WTC11 (cell line): ENCODE results near the gene NEK10. TPM values are rescaled to one million over a fixed set of nuclear protein-coding genes. Genes with fewer than 3 reads are reported as not detected.

ENCODE experiments used
- ATAC-seq: fragments of 200-7000 bp; cut with Tn5 transposase; 2 replicates; pipeline ENCODE4 v1.10.0; 2021; ENCODE audit warnings: mild to moderate bottlenecking, moderate library complexity
- CTCF ChIA-PET: fragments of 300-600 bp; sonication (Branson Sonifier 250); formaldehyde crosslinking; loops from one replicate; lab custom pipeline; 2021; ENCODE audit warnings: antibody characterized with exemption; lab: Charles Lee
- POLR2A ChIA-PET: fragments of 350-600 bp; sonication (Branson Sonifier 250); formaldehyde crosslinking; loops from one replicate; lab custom pipeline; 2021; ENCODE audit warnings: antibody characterized with exemption; lab: Charles Lee
- DNase-seq: peaks from one replicate; pipeline ENCODE4 v3.0.0; 2021; ENCODE audit warnings: low spot score
- H3K27ac Mint-ChIP-seq: 2 replicates; pipeline ENCODE4 v1.8.0; 2021; ENCODE audit warnings: mixed read lengths
- H3K27me3 Mint-ChIP-seq: 2 replicates; pipeline ENCODE4 v1.8.0; 2021; ENCODE audit warnings: low read depth, mild to moderate bottlenecking, moderate library complexity, mixed read lengths
- H3K36me3 Mint-ChIP-seq: 2 replicates; pipeline ENCODE4 v1.8.0; 2021; ENCODE audit warnings: mixed read lengths
- H3K4me1 Mint-ChIP-seq: 2 replicates; pipeline ENCODE4 v1.8.0; 2022; ENCODE audit warnings: mixed read lengths
- H3K4me3 Mint-ChIP-seq: 2 replicates; pipeline ENCODE4 v1.8.0; 2021; ENCODE audit warnings: mild to moderate bottlenecking, moderate library complexity, mixed read lengths
- H3K9me3 Mint-ChIP-seq: 2 replicates; pipeline ENCODE4 v1.8.0; 2021; ENCODE audit warnings: mixed read lengths
- ARID4B ChIP-seq: sonication (generic); formaldehyde crosslinking; IDR thresholded peaks from 2 replicates; pipeline ENCODE4 v1.8.0; 2023; ENCODE audit warnings: missing genetic modification reagents, mild to moderate bottlenecking, borderline replicate concordance
- ATF6 ChIP-seq: sonication (generic); formaldehyde crosslinking; IDR thresholded peaks from 2 replicates; pipeline ENCODE4 v1.8.1; 2023; ENCODE audit warnings: mild to moderate bottlenecking, missing genetic modification reagents
- CBFB ChIP-seq: sonication (generic); formaldehyde crosslinking; IDR thresholded peaks from 2 replicates; pipeline ENCODE4 v1.8.1; 2022; ENCODE audit warnings: mild to moderate bottlenecking, low read depth, missing genetic modification reagents
- E2F4 ChIP-seq: sonication (generic); formaldehyde crosslinking; IDR thresholded peaks from 2 replicates; pipeline ENCODE4 v1.8.1; 2022; ENCODE audit warnings: low read depth, mild to moderate bottlenecking, moderate library complexity, missing genetic modification reagents, borderline replicate concordance
- GABPB1 ChIP-seq: sonication (generic); formaldehyde crosslinking; IDR thresholded peaks from 2 replicates; pipeline ENCODE4 v1.8.1; 2023; ENCODE audit warnings: mild to moderate bottlenecking, missing genetic modification reagents
- GRHL2 ChIP-seq: fragments of 250-450 bp; sonication (Bioruptor Pico); IDR thresholded peaks from 2 replicates; pipeline ENCODE4 v1.8.0; 2022; ENCODE audit warnings: mild to moderate bottlenecking, moderate library complexity; ENCODE audit not compliant: insufficient replicate concordance, severe bottlenecking
- NFATC4 ChIP-seq: fragments of 250-450 bp; sonication (Bioruptor Pico); IDR thresholded peaks from 2 replicates; pipeline ENCODE4 v1.9.0; 2021; ENCODE audit warnings: mild to moderate bottlenecking
- NFYB ChIP-seq: sonication (generic); formaldehyde crosslinking; conservative IDR thresholded peaks from 2 replicates; pipeline ENCODE4 v1.8.0; 2022; ENCODE audit warnings: low read depth, missing genetic modification reagents
- NR3C1 ChIP-seq: sonication (generic); formaldehyde crosslinking; conservative IDR thresholded peaks from 2 replicates; pipeline ENCODE4 v1.8.1; 2023; ENCODE audit warnings: low read depth, mild to moderate bottlenecking, missing genetic modification reagents
- RORB ChIP-seq: fragments of 250-450 bp; sonication (Bioruptor Pico); IDR thresholded peaks from 2 replicates; pipeline ENCODE4 v1.9.0; 2021; ENCODE audit warnings: mild to moderate bottlenecking
- SMAD4 ChIP-seq: sonication (generic); formaldehyde crosslinking; IDR thresholded peaks from 2 replicates; pipeline ENCODE4 v1.8.0; 2022; ENCODE audit warnings: mild to moderate bottlenecking, missing genetic modification reagents
- SOX15 ChIP-seq: fragments of 250-450 bp; sonication (Bioruptor Pico); IDR thresholded peaks from 2 replicates; pipeline ENCODE4 v1.9.0; 2021; ENCODE audit warnings: mild to moderate bottlenecking
- TCF7 ChIP-seq: sonication (generic); formaldehyde crosslinking; IDR thresholded peaks from 2 replicates; pipeline ENCODE4 v1.8.0; 2022; ENCODE audit warnings: mild to moderate bottlenecking, low read depth, missing genetic modification reagents, moderate library complexity
- TEAD1 ChIP-seq: sonication (generic); formaldehyde crosslinking; IDR thresholded peaks from 2 replicates; pipeline ENCODE4 v1.8.0; 2022; ENCODE audit warnings: mild to moderate bottlenecking, missing genetic modification reagents
- ZMAT4 ChIP-seq: fragments of 250-450 bp; sonication (Bioruptor Pico); IDR thresholded peaks from 2 replicates; pipeline ENCODE4 v1.9.0; 2021; ENCODE audit warnings: mild to moderate bottlenecking
- ZNF138 ChIP-seq: sonication (generic); formaldehyde crosslinking; conservative IDR thresholded peaks from 2 replicates; pipeline ENCODE4 v1.8.1; 2022; ENCODE audit warnings: mild to moderate bottlenecking, moderate library complexity, missing genetic modification reagents
- ZNF396 ChIP-seq: fragments of 250-450 bp; sonication (Bioruptor Pico); IDR thresholded peaks from 2 replicates; pipeline ENCODE4 v1.8.0; 2021; ENCODE audit warnings: mild to moderate bottlenecking, moderate library complexity, borderline replicate concordance
- total RNA-seq: library from RNA; stranded (reverse); gene quantifications from 3 replicates; pipeline ENCODE4 v1.2.3, GENCODE V29; 2021
- TF ChIP-seq, protein P1 (sequence below): fragments of 250-450 bp; sonication (Bioruptor Pico); IDR thresholded peaks from 2 replicates; pipeline ENCODE4 v1.9.0; 2021; ENCODE audit warnings: mild to moderate bottlenecking, borderline replicate concordance

Gene NEK10
- total RNA-seq, 1 experiment from 2014 or later: 0.37 TPM

- H3K4me3 Mint-ChIP-seq: no peak overlapping the region
- peaks cover 39% of the 10 kb centered on the region for H3K36me3 Mint-ChIP-seq
- H3K4me1 Mint-ChIP-seq: no peaks in the 10 kb centered on the region; the same call in 1 of the 2 replicates
- no peak for ATAC-seq
- no peaks in the 10 kb centered on the region for H3K27me3 Mint-ChIP-seq
- TF ChIP-seq ARID4B (CRISPR knock-in tag): no peak
- TF ChIP-seq ZNF138 (CRISPR knock-in tag): no peak
- no peak for TF ChIP-seq RORB (CRISPR knock-in tag)
- no peak for TF ChIP-seq GABPB1
- TF ChIP-seq TEAD1: no peak
- no peak for TF ChIP-seq GRHL2 (CRISPR knock-in tag)
- no peak for TF ChIP-seq ZMAT4
- TF ChIP-seq E2F4 (CRISPR knock-in tag): no peak
- no peak for TF ChIP-seq ATF6 (CRISPR knock-in tag)
- TF ChIP-seq NFATC4: no peak
- no peak for TF ChIP-seq CBFB
- ChIA-PET CTCF (no interaction called here), POLR2A (no interaction called here)
- no peaks in the 10 kb centered on the region for H3K9me3 Mint-ChIP-seq
- no peak for DNase-seq
- H3K27ac Mint-ChIP-seq: no peak overlapping the region
Measured at GRCh38 chr3:27385504-27385903, 16.3 kb upstream of the NEK10 start.

DNA sequence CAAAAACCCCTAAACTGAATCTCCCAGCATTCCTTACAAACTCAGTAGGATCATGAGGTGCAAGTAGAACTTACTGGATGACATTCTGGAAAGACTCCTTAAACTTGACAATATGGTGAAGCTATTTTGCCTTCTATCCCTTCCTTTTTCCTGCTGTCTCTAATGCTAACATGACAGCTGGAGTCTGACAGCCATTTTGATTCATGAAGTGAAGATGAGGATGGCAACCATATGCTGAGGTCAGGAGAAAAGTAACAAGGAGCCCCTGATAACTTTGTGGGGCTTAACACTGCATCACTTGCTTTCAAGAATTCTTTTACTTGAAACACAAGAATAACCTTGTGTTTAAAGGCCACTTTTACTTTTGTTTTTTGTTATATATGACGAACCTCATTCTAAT is 15.0 kb upstream of the NEK10 start:
- ATAC-seq (no peak), DNase-seq (no peak)
- no peak overlapping the region for H3K4me3 Mint-ChIP-seq
- ChIA-PET POLR2A (no interaction called here), CTCF (no interaction called here)
- H3K36me3 Mint-ChIP-seq: peaks cover 41% of the 10 kb centered on the region
- TF ChIP-seq NFYB (no peak), SOX15 (CRISPR knock-in tag) (no peak), SMAD4 (no peak), ZNF138 (CRISPR knock-in tag) (no peak), TCF7 (CRISPR knock-in tag) (no peak), ZNF396 (CRISPR knock-in tag) (no peak), NR3C1 (CRISPR knock-in tag) (no peak)
- TF ChIP-seq, protein P1, sequence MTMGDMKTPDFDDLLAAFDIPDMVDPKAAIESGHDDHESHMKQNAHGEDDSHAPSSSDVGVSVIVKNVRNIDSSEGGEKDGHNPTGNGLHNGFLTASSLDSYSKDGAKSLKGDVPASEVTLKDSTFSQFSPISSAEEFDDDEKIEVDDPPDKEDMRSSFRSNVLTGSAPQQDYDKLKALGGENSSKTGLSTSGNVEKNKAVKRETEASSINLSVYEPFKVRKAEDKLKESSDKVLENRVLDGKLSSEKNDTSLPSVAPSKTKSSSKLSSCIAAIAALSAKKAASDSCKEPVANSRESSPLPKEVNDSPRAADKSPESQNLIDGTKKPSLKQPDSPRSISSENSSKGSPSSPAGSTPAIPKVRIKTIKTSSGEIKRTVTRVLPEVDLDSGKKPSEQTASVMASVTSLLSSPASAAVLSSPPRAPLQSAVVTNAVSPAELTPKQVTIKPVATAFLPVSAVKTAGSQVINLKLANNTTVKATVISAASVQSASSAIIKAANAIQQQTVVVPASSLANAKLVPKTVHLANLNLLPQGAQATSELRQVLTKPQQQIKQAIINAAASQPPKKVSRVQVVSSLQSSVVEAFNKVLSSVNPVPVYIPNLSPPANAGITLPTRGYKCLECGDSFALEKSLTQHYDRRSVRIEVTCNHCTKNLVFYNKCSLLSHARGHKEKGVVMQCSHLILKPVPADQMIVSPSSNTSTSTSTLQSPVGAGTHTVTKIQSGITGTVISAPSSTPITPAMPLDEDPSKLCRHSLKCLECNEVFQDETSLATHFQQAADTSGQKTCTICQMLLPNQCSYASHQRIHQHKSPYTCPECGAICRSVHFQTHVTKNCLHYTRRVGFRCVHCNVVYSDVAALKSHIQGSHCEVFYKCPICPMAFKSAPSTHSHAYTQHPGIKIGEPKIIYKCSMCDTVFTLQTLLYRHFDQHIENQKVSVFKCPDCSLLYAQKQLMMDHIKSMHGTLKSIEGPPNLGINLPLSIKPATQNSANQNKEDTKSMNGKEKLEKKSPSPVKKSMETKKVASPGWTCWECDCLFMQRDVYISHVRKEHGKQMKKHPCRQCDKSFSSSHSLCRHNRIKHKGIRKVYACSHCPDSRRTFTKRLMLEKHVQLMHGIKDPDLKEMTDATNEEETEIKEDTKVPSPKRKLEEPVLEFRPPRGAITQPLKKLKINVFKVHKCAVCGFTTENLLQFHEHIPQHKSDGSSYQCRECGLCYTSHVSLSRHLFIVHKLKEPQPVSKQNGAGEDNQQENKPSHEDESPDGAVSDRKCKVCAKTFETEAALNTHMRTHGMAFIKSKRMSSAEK (CRISPR knock-in tag): no peak
- no peaks in the 10 kb centered on the region for H3K9me3 Mint-ChIP-seq
- H3K27ac Mint-ChIP-seq: no peak overlapping the region
- no peaks in the 10 kb centered on the region; the same call in 1 of the 2 replicates for H3K4me1 Mint-ChIP-seq
- H3K27me3 Mint-ChIP-seq: no peaks in the 10 kb centered on the region
